Limb (tissue), 2 donors: ENCODE results near the gene RTN4R.

ENCODE experiments used
- DNase-seq, 2 donors: peaks; one replicate each; pipeline ENCODE4 v3.0.0-alpha.2; 2016; ENCODE audit errors: extremely low spot score in 2 of 2

RTN4R gene

GRCh38 chr22:20243537-20244249, 24.4 kb downstream of the RTN4R start:
- DNase-seq = peak; percentile 81

- no peak for DNase-seq
These were observed 25.0 kb downstream of the RTN4R start for GRCh38 chr22:20243176-20243536.

- no peak for DNase-seq
These were observed 25.5 kb downstream of the RTN4R start for GRCh38 chr22:20242393-20243175.

GRCh38 chr22:20241579-20242392, 26.3 kb downstream of the RTN4R start:
- DNase-seq = no peak

- no peak for DNase-seq
These were observed 27.2 kb downstream of the RTN4R start for GRCh38 chr22:20240900-20241299.

- DNase-seq = peak; percentile 78 to 85
These were observed 27.7 kb downstream of the RTN4R start for GRCh38 chr22:20240447-20240764.

- no peak for DNase-seq
These were observed 28.3 kb downstream of the RTN4R start for GRCh38 chr22:20239676-20240446.

GRCh38 chr22:20238901-20239675, 29.0 kb downstream of the RTN4R start:
- DNase-seq = peak; percentile 55 to 78

GRCh38 chr22:20238536-20238900, 29.6 kb downstream of the RTN4R start:
- peak in 1 of 2 donors; percentile 69 for DNase-seq

- DNase-seq = no peak
These were observed 30.4 kb downstream of the RTN4R start for GRCh38 chr22:20237480-20238440.

GRCh38 chr22:20236052-20236717, 31.9 kb downstream of the RTN4R start:
- DNase-seq = no peak

GRCh38 chr22:20235389-20235991, 32.6 kb downstream of the RTN4R start:
- no peak for DNase-seq

GRCh38 chr22:20234760-20235388, 33.2 kb downstream of the RTN4R start:
- DNase-seq = no peak

- DNase-seq = no peak
These were observed 33.8 kb downstream of the RTN4R start for GRCh38 chr22:20234314-20234682.

- DNase-seq = no peak
These were observed 34.5 kb downstream of the RTN4R start for GRCh38 chr22:20233351-20234313.

GRCh38 chr22:20232781-20233180, 35.3 kb downstream of the RTN4R start:
- no peak for DNase-seq

GRCh38 chr22:20232237-20232598, 35.9 kb downstream of the RTN4R start:
- DNase-seq = no peak
